ENCODE data around the gene PRH1.

GRCh38 chr12:10884086-10884725 lies at the start of gene PRH1:
- TF ChIP-seq EGR1 (IDR thresholded peaks at IDR 0.05): no peak
- no peak for TF ChIP-seq CEBPB (IDR thresholded peaks at IDR 0.05)
- no peak for TF ChIP-seq ZBTB7A (IDR thresholded peaks at IDR 0.05; ENCODE audit: low read depth)
- TF ChIP-seq RAD21 (IDR thresholded peaks at IDR 0.05; ENCODE audit: low read depth): no peak
- TF ChIP-seq, protein P1, sequence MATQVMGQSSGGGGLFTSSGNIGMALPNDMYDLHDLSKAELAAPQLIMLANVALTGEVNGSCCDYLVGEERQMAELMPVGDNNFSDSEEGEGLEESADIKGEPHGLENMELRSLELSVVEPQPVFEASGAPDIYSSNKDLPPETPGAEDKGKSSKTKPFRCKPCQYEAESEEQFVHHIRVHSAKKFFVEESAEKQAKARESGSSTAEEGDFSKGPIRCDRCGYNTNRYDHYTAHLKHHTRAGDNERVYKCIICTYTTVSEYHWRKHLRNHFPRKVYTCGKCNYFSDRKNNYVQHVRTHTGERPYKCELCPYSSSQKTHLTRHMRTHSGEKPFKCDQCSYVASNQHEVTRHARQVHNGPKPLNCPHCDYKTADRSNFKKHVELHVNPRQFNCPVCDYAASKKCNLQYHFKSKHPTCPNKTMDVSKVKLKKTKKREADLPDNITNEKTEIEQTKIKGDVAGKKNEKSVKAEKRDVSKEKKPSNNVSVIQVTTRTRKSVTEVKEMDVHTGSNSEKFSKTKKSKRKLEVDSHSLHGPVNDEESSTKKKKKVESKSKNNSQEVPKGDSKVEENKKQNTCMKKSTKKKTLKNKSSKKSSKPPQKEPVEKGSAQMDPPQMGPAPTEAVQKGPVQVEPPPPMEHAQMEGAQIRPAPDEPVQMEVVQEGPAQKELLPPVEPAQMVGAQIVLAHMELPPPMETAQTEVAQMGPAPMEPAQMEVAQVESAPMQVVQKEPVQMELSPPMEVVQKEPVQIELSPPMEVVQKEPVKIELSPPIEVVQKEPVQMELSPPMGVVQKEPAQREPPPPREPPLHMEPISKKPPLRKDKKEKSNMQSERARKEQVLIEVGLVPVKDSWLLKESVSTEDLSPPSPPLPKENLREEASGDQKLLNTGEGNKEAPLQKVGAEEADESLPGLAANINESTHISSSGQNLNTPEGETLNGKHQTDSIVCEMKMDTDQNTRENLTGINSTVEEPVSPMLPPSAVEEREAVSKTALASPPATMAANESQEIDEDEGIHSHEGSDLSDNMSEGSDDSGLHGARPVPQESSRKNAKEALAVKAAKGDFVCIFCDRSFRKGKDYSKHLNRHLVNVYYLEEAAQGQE (IDR thresholded peaks at IDR 0.05; ENCODE audit: low read depth): no peak
- no peak for TF ChIP-seq TAF1 (IDR thresholded peaks at IDR 0.05; ENCODE audit: low read depth)
- TF ChIP-seq MAX (IDR thresholded peaks at IDR 0.05): no peak
- TF ChIP-seq EP300 (IDR thresholded peaks at IDR 0.05; ENCODE audit: borderline replicate concordance): no peak
- no peak for TF ChIP-seq TEAD4 (IDR thresholded peaks at IDR 0.05)
- TF ChIP-seq TCF12 (IDR thresholded peaks at IDR 0.05; ENCODE audit: low read depth): no peak
- TF ChIP-seq YY1 (IDR thresholded peaks at IDR 0.05; ENCODE audit: low read depth): no peak
- no peak for TF ChIP-seq USF1 (IDR thresholded peaks at IDR 0.05)
- no peak for TF ChIP-seq CREB1 (IDR thresholded peaks at IDR 0.05; ENCODE audit: low read depth)
- no peak for TF ChIP-seq NFIC (IDR thresholded peaks at IDR 0.05)
